GM12865 (cell line): Measurements from ENCODE around the gene CACNA1C.

ENCODE experiments used
- DNase-seq: peaks from one replicate; pipeline ENCODE4 v3.0.0; 2010; ENCODE audit warnings: low read depth
- H3K4me3 ChIP-seq: 2 replicates; pipeline ENCODE4 v1.5.1; 2011; ENCODE audit warnings: mild to moderate bottlenecking, low read depth, low read length, control low read depth
- TF ChIP-seq, protein P1 (sequence below): IDR thresholded peaks from 2 replicates; pipeline ENCODE4 v1.5.1; 2011; ENCODE audit warnings: low read length, control low read depth, low read depth, inconsistent platforms; ENCODE audit not compliant: insufficient read depth; ENCODE audit errors: missing control alignments

Gene CACNA1C

DNA sequence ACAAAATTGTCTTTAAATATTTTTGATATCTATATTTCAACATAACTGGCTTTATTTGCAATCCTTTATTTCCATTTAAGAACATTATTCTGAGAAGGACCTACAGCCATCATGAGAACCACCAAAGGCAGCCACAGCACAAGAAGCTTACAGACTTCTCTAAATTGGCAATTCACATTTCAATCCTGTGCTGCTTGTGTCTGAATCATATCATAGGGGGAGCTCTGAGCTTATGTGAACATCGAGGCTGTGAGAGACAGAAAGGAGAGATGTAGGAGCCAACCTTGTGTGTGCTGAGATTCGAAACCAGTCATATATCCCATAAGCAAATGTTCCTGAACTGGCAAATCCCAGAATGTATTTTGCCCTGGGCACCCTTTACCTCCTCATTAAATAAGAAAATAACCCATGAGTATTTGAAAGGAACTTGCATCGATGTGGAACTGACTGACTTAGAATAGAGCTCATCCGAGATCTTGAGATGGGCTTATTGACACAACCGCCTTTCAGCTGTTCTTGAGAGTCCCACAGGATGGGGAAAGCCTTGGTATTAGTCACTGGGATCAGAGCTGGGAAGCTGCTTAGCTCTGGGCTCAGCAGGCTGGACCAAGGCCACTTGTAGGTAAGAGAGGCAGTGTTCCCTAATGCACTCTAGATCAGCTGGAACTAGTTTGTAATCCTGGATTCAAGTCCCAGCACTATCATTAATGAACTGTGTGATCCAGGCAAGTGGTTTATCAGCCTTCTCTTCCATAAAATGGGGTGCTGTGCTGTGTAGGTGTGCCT is 329.8 kb downstream of the CACNA1C start:
- TF ChIP-seq, protein P1, sequence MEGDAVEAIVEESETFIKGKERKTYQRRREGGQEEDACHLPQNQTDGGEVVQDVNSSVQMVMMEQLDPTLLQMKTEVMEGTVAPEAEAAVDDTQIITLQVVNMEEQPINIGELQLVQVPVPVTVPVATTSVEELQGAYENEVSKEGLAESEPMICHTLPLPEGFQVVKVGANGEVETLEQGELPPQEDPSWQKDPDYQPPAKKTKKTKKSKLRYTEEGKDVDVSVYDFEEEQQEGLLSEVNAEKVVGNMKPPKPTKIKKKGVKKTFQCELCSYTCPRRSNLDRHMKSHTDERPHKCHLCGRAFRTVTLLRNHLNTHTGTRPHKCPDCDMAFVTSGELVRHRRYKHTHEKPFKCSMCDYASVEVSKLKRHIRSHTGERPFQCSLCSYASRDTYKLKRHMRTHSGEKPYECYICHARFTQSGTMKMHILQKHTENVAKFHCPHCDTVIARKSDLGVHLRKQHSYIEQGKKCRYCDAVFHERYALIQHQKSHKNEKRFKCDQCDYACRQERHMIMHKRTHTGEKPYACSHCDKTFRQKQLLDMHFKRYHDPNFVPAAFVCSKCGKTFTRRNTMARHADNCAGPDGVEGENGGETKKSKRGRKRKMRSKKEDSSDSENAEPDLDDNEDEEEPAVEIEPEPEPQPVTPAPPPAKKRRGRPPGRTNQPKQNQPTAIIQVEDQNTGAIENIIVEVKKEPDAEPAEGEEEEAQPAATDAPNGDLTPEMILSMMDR, result no peak
- H3K4me3 ChIP-seq, result no peak overlapping the region
- DNase-seq, result peak; percentile 44

- H3K4me3 ChIP-seq, result no peak overlapping the region
- DNase-seq, result no peak
- TF ChIP-seq, protein P1, result no peak
Measured at GRCh38 chr12:2383325-2384028, 330.7 kb downstream of the CACNA1C start.

- TF ChIP-seq, protein P1, result no peak
- H3K4me3 ChIP-seq, result no peak overlapping the region
- DNase-seq, result no peak
Measured at GRCh38 chr12:2384029-2384386, 331.2 kb downstream of the CACNA1C start.

DNA sequence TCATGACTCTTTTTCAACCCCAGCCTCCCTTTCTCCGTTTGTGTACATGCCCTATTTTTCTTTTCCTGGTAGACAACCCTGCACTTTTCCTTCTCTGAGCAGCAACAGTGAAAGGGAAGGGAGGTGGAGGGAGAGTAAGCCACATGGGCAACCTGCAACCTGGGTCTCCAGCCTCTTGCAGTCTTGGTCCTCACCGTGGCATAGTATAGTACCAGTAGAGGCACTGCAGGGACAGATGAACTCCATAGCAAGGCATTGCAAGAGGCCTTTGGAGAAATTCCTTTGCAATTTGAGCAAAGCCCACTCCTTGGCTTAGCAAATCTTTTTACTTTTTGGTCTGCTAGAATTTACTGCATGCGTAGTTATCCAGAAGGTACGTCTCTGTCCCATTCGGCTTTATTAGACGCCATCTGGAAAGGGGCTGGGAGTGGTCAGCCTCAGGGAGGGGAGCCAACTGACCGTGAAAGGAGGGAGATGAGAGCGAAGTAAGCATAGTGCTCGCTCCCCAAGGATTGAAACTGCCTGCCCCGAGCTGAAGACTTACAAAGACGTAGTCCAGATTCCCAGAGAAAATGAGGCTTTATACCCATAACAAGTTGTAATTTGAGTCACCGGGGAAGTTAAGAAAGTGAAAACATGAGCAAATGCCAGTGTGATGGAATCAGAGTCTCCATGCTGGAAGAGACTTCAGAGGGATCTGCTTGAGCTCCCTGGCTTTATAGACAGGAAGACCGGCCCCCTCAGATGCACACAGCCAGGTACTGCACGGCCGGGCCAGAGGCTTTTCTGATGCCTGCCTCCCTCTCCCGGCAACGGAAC is 332.0 kb downstream of the CACNA1C start:
- TF ChIP-seq, protein P1, result no peak
- no peak for DNase-seq
- no peak overlapping the region for H3K4me3 ChIP-seq

DNA sequence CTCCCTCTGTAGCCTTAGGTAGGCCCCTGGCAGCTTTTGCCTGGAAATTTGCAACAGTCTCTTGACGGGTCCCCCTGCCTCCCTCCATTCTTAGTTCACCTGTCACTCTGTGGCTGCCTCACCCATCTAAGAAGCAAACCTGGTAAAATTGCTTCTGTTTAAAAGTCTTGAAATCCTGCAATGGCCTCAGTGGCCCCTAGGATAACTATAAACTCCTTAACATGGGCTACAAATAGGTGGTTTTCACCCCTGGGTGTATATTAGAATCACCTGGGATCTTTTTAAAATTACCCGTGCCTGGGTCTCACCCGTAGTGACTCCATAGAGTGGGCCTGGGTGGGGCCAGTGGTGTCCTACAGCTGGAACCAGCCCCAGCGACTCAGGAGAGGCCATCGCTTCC is 332.7 kb downstream of the CACNA1C start:
- DNase-seq, result no peak

DNA sequence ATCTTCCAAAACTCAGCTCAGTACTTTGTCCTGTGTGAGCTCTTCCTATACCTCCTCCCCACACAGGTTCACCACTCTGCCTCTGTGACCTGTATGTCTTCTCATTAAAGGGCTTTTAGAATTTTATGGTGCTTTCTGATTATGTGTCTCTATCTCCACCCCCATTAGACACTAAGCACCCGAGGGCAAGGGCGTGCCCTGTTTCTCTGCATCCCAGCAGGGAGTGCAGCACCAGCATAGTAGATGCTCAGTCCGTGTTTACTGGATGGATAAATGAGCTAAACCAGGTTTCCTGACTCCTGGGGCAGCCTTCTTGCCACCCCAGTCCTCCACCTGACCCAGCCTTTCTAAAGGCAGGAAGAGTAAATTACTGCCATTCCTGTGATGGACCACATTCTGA is 333.8 kb downstream of the CACNA1C start:
- no peak for DNase-seq
- no peak overlapping the region for H3K4me3 ChIP-seq
- TF ChIP-seq, protein P1, result no peak

More for the DNA sequence above, 332.7 kb downstream of the CACNA1C start:
- TF ChIP-seq, protein P1, result no peak
- no peak overlapping the region for H3K4me3 ChIP-seq
